H1 (cell line): ENCODE measurements around the gene FOXL3. TPM values are rescaled to one million over a fixed set of nuclear protein-coding genes. Genes with fewer than 3 reads are reported as not detected.

ENCODE experiments used
- CTCF ChIA-PET: fragments of 300-600 bp; sonication (Branson Sonifier 250); formaldehyde crosslinking; loops from one replicate; lab custom pipeline; 2021; ENCODE audit not compliant: partially characterized antibody; lab: Charles Lee
- POLR2A ChIA-PET: fragments of 300-600 bp; sonication (Branson Sonifier 250); formaldehyde crosslinking; loops from one replicate; lab custom pipeline; 2021; ENCODE audit warnings: inconsistent platforms; ENCODE audit not compliant: partially characterized antibody; lab: Charles Lee
- DNase-seq, 2 experiments: peaks; one replicate each; pipeline versions ENCODE4 v3.0.0 to v3.0.0-alpha.2; 2010 to 2022; ENCODE audit warnings: low spot score in 2 of 2, low read depth in 1 of 2, mixed read lengths in 1 of 2
- FAIRE-seq: peaks from 2 replicates; lab custom pipeline; 2011; peaks lifted over from hg19 to GRCh38; lab: Jason Lieb, UNC
- H2AFZ ChIP-seq: 2 replicates; pipeline ENCODE4 v1.8.1; 2012; ENCODE audit warnings: low read length, inconsistent platforms
- H2AK5ac ChIP-seq: 2 replicates; pipeline ENCODE4 v1.6.1; 2013; ENCODE audit warnings: low read depth, low read length
- H2BK120ac ChIP-seq: replicated peaks from 2 replicates; pipeline ENCODE3; 2013; ENCODE audit warnings: low read depth, low read length, inconsistent platforms
- H2BK12ac ChIP-seq: 2 replicates; pipeline ENCODE4 v1.6.1; 2013; ENCODE audit warnings: low read depth, low read length
- H2BK15ac ChIP-seq: 2 replicates; pipeline ENCODE4 v1.6.1; 2013; ENCODE audit warnings: low read length
- H2BK20ac ChIP-seq: 2 replicates; pipeline ENCODE4 v1.6.1; 2013; ENCODE audit warnings: low read length
- H2BK5ac ChIP-seq: 2 replicates; pipeline ENCODE4 v1.6.1; 2013; ENCODE audit warnings: low read depth, low read length
- H3K14ac ChIP-seq: 2 replicates; pipeline ENCODE4 v1.6.1; 2013; ENCODE audit warnings: inconsistent platforms; ENCODE audit not compliant: insufficient read length
- H3K18ac ChIP-seq: 2 replicates; pipeline ENCODE4 v1.6.1; 2013; ENCODE audit warnings: low read length; ENCODE audit errors: extremely low read depth
- H3K23ac ChIP-seq: 2 replicates; pipeline ENCODE4 v1.6.1; 2013; ENCODE audit warnings: inconsistent platforms; ENCODE audit not compliant: insufficient read length
- H3K23me2 ChIP-seq: 2 replicates; pipeline ENCODE4 v1.6.1; 2013; ENCODE audit warnings: low read depth, low read length
- H3K27ac ChIP-seq: 2 replicates; pipeline ENCODE4 v1.6.1; 2011; ENCODE audit warnings: low read depth, low read length, inconsistent platforms
- H3K27me3 ChIP-seq, 4 experiments: replicated peaks in 1 of 4; 1 replicate in 1 of 4; 2 replicates in 3 of 4; pipeline versions ENCODE4 v1.6.1 to v1.8.1; 2011 to 2013; ENCODE audit warnings: low read length in 3 of 4, mild to moderate bottlenecking in 3 of 4, inconsistent platforms in 2 of 4, mixed read lengths in 2 of 4, moderate library complexity in 1 of 4; ENCODE audit not compliant: control insufficient read depth in 3 of 4, insufficient read depth in 3 of 4; ENCODE audit errors: extremely low read depth in 1 of 4
- H3K36me3 ChIP-seq, 4 experiments: 2 replicates each; pipeline versions ENCODE4 v1.6.1 to v1.8.1; 2011 to 2013; ENCODE audit warnings: mild to moderate bottlenecking in 4 of 4, low read length in 3 of 4, moderate library complexity in 2 of 4, control low read depth in 1 of 4, inconsistent platforms in 1 of 4; ENCODE audit not compliant: insufficient read depth in 4 of 4, control insufficient read depth in 2 of 4
- H3K4ac ChIP-seq: replicated peaks from 2 replicates; pipeline ENCODE3; 2013; ENCODE audit warnings: low read length, low read depth, mixed read lengths, inconsistent platforms; ENCODE audit not compliant: insufficient read length
- H3K4me1 ChIP-seq, 4 experiments: replicated peaks in 1 of 4; 1 replicate in 1 of 4; 2 replicates in 3 of 4; pipeline versions ENCODE4 v1.6.1 to v1.8.1; 2011 to 2013; ENCODE audit warnings: low read length in 3 of 4, inconsistent platforms in 2 of 4, mixed read lengths in 1 of 4; ENCODE audit not compliant: insufficient read depth in 4 of 4, control insufficient read depth in 3 of 4
- H3K4me2 ChIP-seq, 2 experiments: 2 replicates each; pipeline versions ENCODE4 v1.6.1 to v1.8.1; 2011 to 2013; ENCODE audit warnings: low read depth in 2 of 2, low read length in 2 of 2, control low read depth in 1 of 2, inconsistent platforms in 1 of 2, mild to moderate bottlenecking in 1 of 2; ENCODE audit not compliant: insufficient read depth in 1 of 2
- H3K4me3 ChIP-seq, 4 experiments: fragments of 200-600, 300-600 bp in 1 of 4; sonication (generic), shearing (Covaris generic), sonication (Bioruptor Twin) in 1 of 4; 2 replicates each; pipeline versions ENCODE4 v1.5.1 to v1.8.1; 2011 to 2016; ENCODE audit warnings: low read length in 4 of 4, low read depth in 3 of 4, control low read depth in 2 of 4, inconsistent platforms in 2 of 4, mild to moderate bottlenecking in 2 of 4, mixed read lengths in 1 of 4, moderate library complexity in 1 of 4; ENCODE audit not compliant: insufficient read depth in 2 of 4; ENCODE audit errors: extremely low read depth in 1 of 4
- H3K56ac ChIP-seq: replicated peaks from 2 replicates; pipeline ENCODE3; 2013; ENCODE audit warnings: low read depth, mild to moderate bottlenecking, mixed read lengths, low read length, inconsistent platforms; ENCODE audit not compliant: insufficient read length
- H3K79me1 ChIP-seq: 2 replicates; pipeline ENCODE4 v1.6.1; 2013; ENCODE audit warnings: low read depth, low read length, control low read depth
- H3K79me2 ChIP-seq, 2 experiments: 2 replicates each; pipeline versions ENCODE4 v1.6.1 to v1.8.1; 2012 to 2013; ENCODE audit warnings: low read length in 2 of 2, mild to moderate bottlenecking in 2 of 2, inconsistent platforms in 1 of 2; ENCODE audit not compliant: insufficient read depth in 2 of 2, control insufficient read depth in 1 of 2
- H3K9ac ChIP-seq, 4 experiments: replicated peaks in 1 of 4; 1 replicate in 1 of 4; 2 replicates in 3 of 4; pipeline versions ENCODE4 v1.6.1 to v1.8.1; 2011 to 2013; ENCODE audit warnings: low read depth in 3 of 4, low read length in 3 of 4, control low read depth in 2 of 4, mild to moderate bottlenecking in 2 of 4, moderate library complexity in 2 of 4, inconsistent platforms in 1 of 4; ENCODE audit errors: extremely low read depth in 1 of 4
- H3K9me3 ChIP-seq, 2 experiments: 2 replicates each; pipeline versions ENCODE4 v1.6.1 to v1.8.1; 2012 to 2013; ENCODE audit warnings: mild to moderate bottlenecking in 2 of 2, moderate library complexity in 2 of 2, control low read depth in 1 of 2, inconsistent platforms in 1 of 2, low read depth in 1 of 2, low read length in 1 of 2, mixed read lengths in 1 of 2; ENCODE audit not compliant: insufficient read depth in 2 of 2
- H4K20me1 ChIP-seq, 2 experiments: replicated peaks in 1 of 2; 2 replicates each; pipeline versions ENCODE3 to v1.8.1; 2011 to 2013; ENCODE audit warnings: inconsistent platforms in 2 of 2, low read length in 2 of 2, mild to moderate bottlenecking in 1 of 2; ENCODE audit not compliant: insufficient read depth in 2 of 2, control insufficient read depth in 1 of 2
- H4K5ac ChIP-seq: 2 replicates; pipeline ENCODE4 v1.6.1; 2013; ENCODE audit warnings: low read length, low read depth, mixed read lengths, inconsistent platforms; ENCODE audit not compliant: insufficient read length
- H4K8ac ChIP-seq: 2 replicates; pipeline ENCODE4 v1.8.0; 2013; ENCODE audit warnings: mild to moderate bottlenecking, moderate library complexity, low read length, inconsistent platforms; ENCODE audit not compliant: insufficient read depth; ENCODE audit errors: extremely low read depth
- H4K91ac ChIP-seq: replicated peaks from 2 replicates; pipeline ENCODE3; 2013; ENCODE audit warnings: low read length, mixed read lengths, inconsistent platforms; ENCODE audit not compliant: insufficient read length
- ATF2 ChIP-seq: IDR thresholded peaks from 2 replicates; pipeline ENCODE4 v1.6.1; 2012; ENCODE audit warnings: low read length, inconsistent platforms
- BRCA1 ChIP-seq: IDR thresholded peaks from 2 replicates; pipeline ENCODE4 v1.6.1; 2012; ENCODE audit warnings: low read depth, low read length, improper control_type of control experiment
- CBX5 ChIP-seq: fragments of 300-800, 300-1000 bp; sonication (generic); IDR thresholded peaks from 2 replicates; pipeline ENCODE4 v1.7.1; 2016; ENCODE audit warnings: antibody characterized with exemption, low read length, low read depth
- CTCF ChIP-seq, 3 experiments: IDR thresholded peaks; 1 replicate in 2 of 3; 2 replicates in 1 of 3; pipeline versions ENCODE4 v1.5.1 to v1.6.1; 2011; ENCODE audit warnings: low read length in 3 of 3, mild to moderate bottlenecking in 3 of 3, inconsistent platforms in 2 of 3, low read depth in 1 of 3, moderate library complexity in 1 of 3; ENCODE audit not compliant: insufficient read depth in 1 of 3; ENCODE audit errors: control extremely low read depth in 1 of 3
- EGR1 ChIP-seq: IDR thresholded peaks from 2 replicates; pipeline ENCODE4 v1.6.1; 2011; ENCODE audit warnings: low read depth, low read length, borderline replicate concordance
- JUN ChIP-seq: IDR thresholded peaks from 2 replicates; pipeline ENCODE4 v1.6.1; 2011; ENCODE audit warnings: low read depth, mild to moderate bottlenecking, improper control_type of control experiment, low read length
- NANOG ChIP-seq: IDR thresholded peaks from 2 replicates; pipeline ENCODE4 v1.6.1; 2011; ENCODE audit warnings: low read length, low read depth, mild to moderate bottlenecking, inconsistent platforms; ENCODE audit not compliant: insufficient read depth, poor library complexity, severe bottlenecking
- RBBP5 ChIP-seq: IDR thresholded peaks from 2 replicates; pipeline ENCODE4 v1.7.1; 2012; ENCODE audit warnings: low read depth, mild to moderate bottlenecking, inconsistent platforms, low read length, moderate library complexity, borderline replicate concordance
- TAF1 ChIP-seq: IDR thresholded peaks from 2 replicates; pipeline ENCODE4 v1.6.1; 2011; ENCODE audit warnings: mild to moderate bottlenecking, low read depth, low read length
- TCF12 ChIP-seq: IDR thresholded peaks from 2 replicates; pipeline ENCODE4 v1.6.1; 2011; ENCODE audit warnings: low read depth, mild to moderate bottlenecking, low read length
- WGBS, 2 experiments: shearing (Covaris generic) in 1 of 2; methylation state at CpG; one replicate each; pipeline versions ENCODE4 v1.1.6 to v1.1.7; 2013 to 2015; ENCODE audit warnings: low lambda C conversion rate in 2 of 2, mixed read lengths in 2 of 2, inconsistent platforms in 1 of 2, low coverage in 1 of 2, missing lambda C conversion rate in 1 of 2; ENCODE audit not compliant: insufficient replicate concordance in 2 of 2, insufficient coverage in 1 of 2, insufficient read length in 1 of 2; ENCODE audit errors: extremely low coverage in 1 of 2, missing lambda C conversion rate in 1 of 2; 5-methylcytosine and 5-hydroxymethylcytosine counted together
- polyA plus RNA-seq, 7 experiments: library from polyadenylated mRNA; depleted of rRNA in 3 of 7; stranded (reverse) in 5 of 7; unstranded in 2 of 7; fragments of >200 nt in 5 of 7; fragments of 200-250 nt in 2 of 7; gene quantifications; 1 replicate in 5 of 7; 2 replicates in 1 of 7; 4 replicates in 1 of 7; pipeline versions ENCODE4 v1.2.1 to v1.2.3, GENCODE V29; 2011 to 2013; ENCODE audit warnings: missing spikeins in 2 of 7, mixed read lengths in 2 of 7
- total RNA-seq: library from RNA; stranded (reverse); fragmentation: NEBNext Ultra II Directional; extraction: Animal tissue kit (Norgen Biotek cat#: 25700); gene quantifications from 2 replicates; pipeline ENCODE4 v1.2.1, GENCODE V29; 2021

Gene FOXL3
- total and polyA plus RNA-seq, 2 of the 8 experiments (the other 6 are each of a cell fraction or from before 2014, with no cell fraction given) = not detected

GRCh38 chr7:244974-245373 is 45.0 kb upstream of the FOXL3 start:
- H3K9me3 ChIP-seq = no peaks in the 10 kb centered on the region
- H4K5ac ChIP-seq = no peak overlapping the region
- H4K8ac ChIP-seq = peak overlapping the region; percentile 51
- H2AFZ ChIP-seq = no peak overlapping the region
- H2BK12ac ChIP-seq = no peak overlapping the region
- H3K79me1 ChIP-seq = peaks cover 3% of the 10 kb centered on the region; the same call in 1 of the 2 replicates
- H2AK5ac ChIP-seq = no peak overlapping the region
- no peak overlapping the region for H3K27ac ChIP-seq
- H3K4me1 ChIP-seq = peaks cover 0 to 4% (median 0%) of the 10 kb centered on the region in 4 experiments; a peak in 1 of 7 replicates
- 94% methylated on average over 22 of the region's 22 CpGs; no CpG with 5 or more reads in 1 of the 2 experiments for WGBS, 2 experiments
- H3K9ac ChIP-seq = no peak overlapping the region
- peaks cover 0 to 9% (median 2%) of the 10 kb centered on the region in 4 experiments; a peak in 3 of 8 replicates for H3K36me3 ChIP-seq
- CTCF ChIA-PET = interaction anchor here (1.6 kb wide), 1 partner anchor 13 kb away, joined by 5 read pairs; no protein-coding TSS in a partner anchor
- no peak overlapping the region for H3K4ac ChIP-seq
- H2BK120ac ChIP-seq = no peak overlapping the region
- H2BK20ac ChIP-seq = no peak overlapping the region
- no peak overlapping the region for H2BK15ac ChIP-seq
- DNase-seq (no peak), FAIRE-seq (no peak)
- no peaks in the 10 kb centered on the region for H3K27me3 ChIP-seq
- H3K4me2 ChIP-seq = no peak overlapping the region
- H3K18ac ChIP-seq = no peak overlapping the region
- H3K79me2 ChIP-seq = no peaks in the 10 kb centered on the region; a peak in 1 of 4 replicates
- no peak overlapping the region for H4K91ac ChIP-seq
- peaks cover 0 to 10% of the 10 kb centered on the region in 2 experiments for H4K20me1 ChIP-seq
- H3K56ac ChIP-seq = no peak overlapping the region
- H3K23ac ChIP-seq = no peak overlapping the region
- no peak overlapping the region for H2BK5ac ChIP-seq
- H3K14ac ChIP-seq = no peak overlapping the region
- no peak overlapping the region for H3K4me3 ChIP-seq
- POLR2A ChIA-PET = no interaction called here
- peaks cover 5% of the 10 kb centered on the region; the same call in 1 of the 2 replicates for H3K23me2 ChIP-seq
- no peak for TF ChIP-seq RBBP5
- no peak for TF ChIP-seq CTCF (IDR thresholded peaks at IDR 0.05; ENCODE audit: control extremely low read depth in 1 of 3, insufficient read depth in 1 of 3, low read depth in 1 of 3, low read length in 3 of 3)
- TF ChIP-seq CBX5 = no peak
- no peak for TF ChIP-seq BRCA1
- TF ChIP-seq ATF2 = no peak
- no peak for TF ChIP-seq NANOG
- TF ChIP-seq EGR1 = no peak
- no peak for TF ChIP-seq JUN
- TF ChIP-seq TCF12 = no peak
- TF ChIP-seq TAF1 = no peak
